ENCODE data around the gene MADD.

DNA sequence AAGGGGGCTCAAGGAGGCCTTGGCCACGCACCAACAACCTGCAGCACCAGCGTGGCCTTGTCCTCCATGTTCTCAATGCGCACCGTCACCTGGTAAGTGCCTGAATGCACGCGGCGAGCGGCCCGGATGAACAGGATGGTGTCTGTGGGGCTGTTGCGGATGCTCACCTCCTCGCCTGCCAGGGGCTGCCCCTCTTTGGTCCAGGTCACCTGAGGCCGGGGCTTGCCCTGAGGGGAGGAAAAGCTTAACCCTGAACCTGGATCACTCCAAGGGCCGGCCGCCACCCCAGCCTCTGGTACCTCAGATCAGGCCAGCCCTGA lies 63.6 kb downstream of the MADD start:
- TF ChIP-seq POLR2A (IDR thresholded peaks at IDR 0.05) = no peak
- TF ChIP-seq, protein P1, sequence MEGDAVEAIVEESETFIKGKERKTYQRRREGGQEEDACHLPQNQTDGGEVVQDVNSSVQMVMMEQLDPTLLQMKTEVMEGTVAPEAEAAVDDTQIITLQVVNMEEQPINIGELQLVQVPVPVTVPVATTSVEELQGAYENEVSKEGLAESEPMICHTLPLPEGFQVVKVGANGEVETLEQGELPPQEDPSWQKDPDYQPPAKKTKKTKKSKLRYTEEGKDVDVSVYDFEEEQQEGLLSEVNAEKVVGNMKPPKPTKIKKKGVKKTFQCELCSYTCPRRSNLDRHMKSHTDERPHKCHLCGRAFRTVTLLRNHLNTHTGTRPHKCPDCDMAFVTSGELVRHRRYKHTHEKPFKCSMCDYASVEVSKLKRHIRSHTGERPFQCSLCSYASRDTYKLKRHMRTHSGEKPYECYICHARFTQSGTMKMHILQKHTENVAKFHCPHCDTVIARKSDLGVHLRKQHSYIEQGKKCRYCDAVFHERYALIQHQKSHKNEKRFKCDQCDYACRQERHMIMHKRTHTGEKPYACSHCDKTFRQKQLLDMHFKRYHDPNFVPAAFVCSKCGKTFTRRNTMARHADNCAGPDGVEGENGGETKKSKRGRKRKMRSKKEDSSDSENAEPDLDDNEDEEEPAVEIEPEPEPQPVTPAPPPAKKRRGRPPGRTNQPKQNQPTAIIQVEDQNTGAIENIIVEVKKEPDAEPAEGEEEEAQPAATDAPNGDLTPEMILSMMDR (IDR thresholded peaks at IDR 0.05) = no peak
